Spleen (tissue), 7 donors: ENCODE data around the gene LGR6.

Experiments
- CTCF ChIP-seq, 11 experiments: fragments of 200-600 bp in 7 of 11; fragments of 450-650 bp in 4 of 11; sonication (generic) in 4 of 11; IDR thresholded peaks in 8 of 11; conservative IDR thresholded peaks in 3 of 11; 1 replicate in 7 of 11; 2 replicates in 4 of 11; pipeline versions ENCODE4 v1.4.0 to v1.8.0; 2016 to 2021; ENCODE audit warnings: antibody characterized with exemption in 11 of 11, inconsistent platforms in 4 of 11, mild to moderate bottlenecking in 1 of 11
- POLR2A ChIP-seq, 3 donors: fragments of 450-650 bp; IDR thresholded peaks; one replicate each; pipeline ENCODE4 v1.5.1; 2017; ENCODE audit warnings: antibody characterized with exemption in 3 of 3, mild to moderate bottlenecking in 1 of 3
- donor health status: DM: no; HTN: no; CAD: no; lungs with moderate emphysema.
- donor health status: DM: no; HTN: no; CAD: no.
- donor health status: DM: no; HTN: no; CAD: no.

- TF ChIP-seq CTCF (IDR thresholded peaks at IDR 0.05 in 8 of 11, conservative IDR thresholded peaks at IDR 0.05 in 3 of 11) = no peak
- TF ChIP-seq POLR2A (IDR thresholded peaks at IDR 0.05) = no peak
Observed at GRCh38 chr1:202270871-202271326, 77.3 kb downstream of the LGR6 start.
